GM11168 (cell line): ENCODE measurements around the gene B9D1.

ENCODE experiments used
- in situ Hi-C: fragments of 300-500 bp; cut with MboI; formaldehyde crosslinking; loops from one replicate; pipeline ENCODE4 v1.12.0; 2022; ENCODE audit warnings: low sequenced_read_pairs; ENCODE audit not compliant: unreplicated experiment

B9D1 gene

GRCh38 chr17:19361944-19362276 lies 613 bp downstream of the B9D1 start:
- in situ Hi-C loops, result loop anchor here (5.0 to 25.0 kb wide), 2 partner anchors 85 to 400 kb away; no protein-coding TSS in a partner anchor

GRCh38 chr17:19361326-19361725 lies 1.2 kb downstream of the B9D1 start:
- in situ Hi-C loops, result loop anchor here (5.0 to 25.0 kb wide), 2 partner anchors 86 to 401 kb away; no protein-coding TSS in a partner anchor

GRCh38 chr17:19360772-19361171 lies 1.8 kb downstream of the B9D1 start:
- in situ Hi-C loops, result loop anchor here (5.0 to 25.0 kb wide), 2 partner anchors 87 to 402 kb away; no protein-coding TSS in a partner anchor

- in situ Hi-C loops, result loop anchor here (5.0 to 25.0 kb wide), 2 partner anchors 87 to 402 kb away; no protein-coding TSS in a partner anchor
These were observed 2.7 kb downstream of the B9D1 start for GRCh38 chr17:19359856-19360255.

GRCh38 chr17:19359151-19359550 lies 3.4 kb downstream of the B9D1 start:
- in situ Hi-C loops, result loop anchor here (25.0 kb wide), 1 partner anchor 403 kb away; no protein-coding TSS in a partner anchor

- in situ Hi-C loops, result loop anchor here (25.0 kb wide), 1 partner anchor 405 kb away; no protein-coding TSS in a partner anchor
These were observed 4.8 kb downstream of the B9D1 start for GRCh38 chr17:19357761-19358160.

GRCh38 chr17:19357351-19357750 lies 5.2 kb downstream of the B9D1 start:
- in situ Hi-C loops, result loop anchor here (25.0 kb wide), 1 partner anchor 405 kb away; no protein-coding TSS in a partner anchor

- in situ Hi-C loops, result loop anchor here (25.0 kb wide), 1 partner anchor 408 kb away; no protein-coding TSS in a partner anchor
These were observed 7.8 kb downstream of the B9D1 start for GRCh38 chr17:19354748-19355147.

- in situ Hi-C loops, result loop anchor here (25.0 kb wide), 1 partner anchor 409 kb away; no protein-coding TSS in a partner anchor
These were observed 9.1 kb downstream of the B9D1 start for GRCh38 chr17:19353401-19353800.

- in situ Hi-C loops, result loop anchor here (25.0 kb wide), 1 partner anchor 262 kb away; no protein-coding TSS in a partner anchor
These were observed 13.7 kb downstream of the B9D1 start for GRCh38 chr17:19348806-19349205.

- in situ Hi-C loops, result loop anchor here (25.0 kb wide), 1 partner anchor 261 kb away; no protein-coding TSS in a partner anchor
These were observed 14.4 kb downstream of the B9D1 start for GRCh38 chr17:19348081-19348650.

- in situ Hi-C loops, result loop anchor here (25.0 kb wide), 1 partner anchor 260 kb away; no protein-coding TSS in a partner anchor
These were observed 15.0 kb downstream of the B9D1 start for GRCh38 chr17:19347323-19348080.

- in situ Hi-C loops, result loop anchor here (25.0 kb wide), 1 partner anchor 259 kb away; no protein-coding TSS in a partner anchor
These were observed 15.9 kb downstream of the B9D1 start for GRCh38 chr17:19346351-19347255.

- in situ Hi-C loops, result loop anchor here (25.0 kb wide), 1 partner anchor 258 kb away; no protein-coding TSS in a partner anchor
These were observed 16.8 kb downstream of the B9D1 start for GRCh38 chr17:19345486-19346350.

- in situ Hi-C loops, result loop anchor here (25.0 kb wide), 1 partner anchor 258 kb away; no protein-coding TSS in a partner anchor
These were observed 17.5 kb downstream of the B9D1 start for GRCh38 chr17:19345067-19345460.

- in situ Hi-C loops, result loop anchor here (25.0 kb wide), 1 partner anchor 257 kb away; no protein-coding TSS in a partner anchor
These were observed 18.0 kb downstream of the B9D1 start for GRCh38 chr17:19344311-19345066.

GRCh38 chr17:19343671-19344151 lies 18.8 kb downstream of the B9D1 start:
- in situ Hi-C loops, result loop anchor here (25.0 kb wide), 1 partner anchor 256 kb away; no protein-coding TSS in a partner anchor

GRCh38 chr17:19343256-19343630 lies 19.3 kb downstream of the B9D1 start:
- in situ Hi-C loops, result loop anchor here (25.0 kb wide), 1 partner anchor 256 kb away; no protein-coding TSS in a partner anchor
